ENCODE measurements around the gene ZBTB5. TPM values are rescaled to one million over a fixed set of nuclear protein-coding genes. Genes with fewer than 3 reads are reported as not detected.
A peak's percentile ranks its signal among the peaks of the same experiment; 100 is the strongest.
"Not testable (repeated sequence)": the region's sequence is repeated elsewhere in the genome, so short reads cannot be mapped to it uniquely, and the experiment has no call there.

ZBTB5 gene
- total RNA-seq, 1 experiment from 2014 or later = 16.7 TPM

- TF ChIP-seq FOXP4 (CRISPR knock-in tag; IDR thresholded peaks at IDR 0.05) = peak; percentile 51; the same call in 1 of the 2 replicates
- TF ChIP-seq FOXK1 (CRISPR knock-in tag; IDR thresholded peaks at IDR 0.05) = peak; percentile 78
- TF ChIP-seq USF1 (CRISPR knock-in tag; IDR thresholded peaks at IDR 0.05) = peak; percentile 82
- peak; percentile 71; the same call in 1 of the 2 replicates for TF ChIP-seq ETV6 (CRISPR knock-in tag; IDR thresholded peaks at IDR 0.05)
These were observed 20.4 kb upstream of the ZBTB5 start, which contains the start of gene POLR1E (continued) for GRCh38 chr9:37485389-37486255.

- no peak overlapping the region for H3K27ac Mint-ChIP-seq
- no peak overlapping the region for H3K4me3 Mint-ChIP-seq
- no peaks in the 10 kb centered on the region for H3K9me3 Mint-ChIP-seq
- peaks cover 23% of the 10 kb centered on the region for H3K4me1 Mint-ChIP-seq
- DNase-seq (ENCODE audit: low spot score) = no peak
- peaks cover 7% of the 10 kb centered on the region; the same call in 1 of the 2 replicates for H3K27me3 Mint-ChIP-seq (ENCODE audit: low read depth)
- ChIA-PET POLR2A (interaction anchor here (1.0 kb wide), 1 partner anchor 15 kb away, joined by 4 read pairs; the partner anchor contains the start of gene ZBTB5), CTCF (interaction anchor here (0.7 to 2.7 kb wide), 3 partner anchors 15 to 93 kb away, joined by 3 to 10 read pairs (median 3); no protein-coding TSS in a partner anchor)
- no peaks in the 10 kb centered on the region for H3K36me3 Mint-ChIP-seq
- ATAC-seq = no peak
- TF ChIP-seq ZNF121 (CRISPR knock-in tag; IDR thresholded peaks at IDR 0.05) = peak; percentile 57; the same call in 1 of the 2 replicates
- no peak for TF ChIP-seq PRRX2 (CRISPR knock-in tag; IDR thresholded peaks at IDR 0.05)
These were observed 15.5 kb upstream of the ZBTB5 start for GRCh38 chr9:37480759-37481158.

- DNase-seq (ENCODE audit: low spot score); H3K27ac Mint-ChIP-seq; ATAC-seq; POLR2A ChIA-PET; H3K4me3 Mint-ChIP-seq; H3K27me3 Mint-ChIP-seq (ENCODE audit: low read depth); CTCF ChIA-PET: not testable (repeated sequence)
- peaks cover 22% of the 10 kb centered on the region for H3K36me3 Mint-ChIP-seq
- peaks cover 18% of the 10 kb centered on the region for H3K4me1 Mint-ChIP-seq
- H3K9me3 Mint-ChIP-seq = peaks cover 21% of the 10 kb centered on the region
These were observed 12.9 kb upstream of the ZBTB5 start for GRCh38 chr9:37477987-37478619.

GRCh38 chr9:37477443-37477842, 12.2 kb upstream of the ZBTB5 start:
- peaks cover 21% of the 10 kb centered on the region for H3K4me1 Mint-ChIP-seq
- H3K4me3 Mint-ChIP-seq; H3K27me3 Mint-ChIP-seq (ENCODE audit: low read depth); H3K27ac Mint-ChIP-seq; DNase-seq (ENCODE audit: low spot score); CTCF ChIA-PET; POLR2A ChIA-PET; ATAC-seq: not testable (repeated sequence)
- H3K9me3 Mint-ChIP-seq = peaks cover 21% of the 10 kb centered on the region
- peaks cover 23% of the 10 kb centered on the region for H3K36me3 Mint-ChIP-seq

- DNase-seq (ENCODE audit: low spot score) (no peak), ATAC-seq (no peak)
- Mint-ChIP-seq H3K27me3 (ENCODE audit: low read depth) (peaks cover 7% of the 10 kb centered on the region; the same call in 1 of the 2 replicates), H3K36me3 (peaks cover 24% of the 10 kb centered on the region), H3K4me3 (no peak overlapping the region), H3K9me3 (peaks cover 21% of the 10 kb centered on the region), H3K27ac (no peak overlapping the region), H3K4me1 (peaks cover 26% of the 10 kb centered on the region)
- POLR2A ChIA-PET = no interaction called here
- CTCF ChIA-PET = no interaction called here
- no peak for TF ChIP-seq ZNF671 (CRISPR knock-in tag; IDR thresholded peaks at IDR 0.05)
- no peak for TF ChIP-seq USF1 (CRISPR knock-in tag; IDR thresholded peaks at IDR 0.05)
- no peak for TF ChIP-seq ATF2 (CRISPR knock-in tag; IDR thresholded peaks at IDR 0.05; ENCODE audit: borderline replicate concordance, low read depth)
- TF ChIP-seq SOX15 (CRISPR knock-in tag; IDR thresholded peaks at IDR 0.05) = no peak
- TF ChIP-seq ETV6 (CRISPR knock-in tag; IDR thresholded peaks at IDR 0.05) = no peak
- TF ChIP-seq ATF1 (CRISPR knock-in tag; IDR thresholded peaks at IDR 0.05) = no peak
- no peak for TF ChIP-seq PREB (CRISPR knock-in tag; IDR thresholded peaks at IDR 0.05; ENCODE audit: borderline replicate concordance)
- no peak for TF ChIP-seq SMAD3 (CRISPR knock-in tag; IDR thresholded peaks at IDR 0.05; ENCODE audit: borderline replicate concordance)
These were observed 11.7 kb upstream of the ZBTB5 start for GRCh38 chr9:37476930-37477329.
